Lung (tissue), 16 donors: ENCODE data around the gene NOTO. TPM values are rescaled to one million over a fixed set of nuclear protein-coding genes. Genes with fewer than 3 reads are reported as not detected.
A peak's percentile ranks its signal among the peaks of the same experiment; 100 is the strongest.

Experiments used
- ATAC-seq: fragments of 200-7000 bp; cut with Tn5 transposase; one replicate; pipeline ENCODE4 v1.9.1; 2020; ENCODE audit warnings: moderate number of reproducible peaks; ENCODE audit not compliant: insufficient read depth, low FRiP score
- DNase-seq, 3 donors: peaks; one replicate each; pipeline ENCODE4 v3.0.0-alpha.2; 2013 to 2017
- H3K27ac ChIP-seq, 2 donors: one replicate each; pipeline ENCODE4 v1.5.1; 2013; ENCODE audit warnings: mild to moderate bottlenecking in 2 of 2, moderate library complexity in 2 of 2, control low read depth in 1 of 2, inconsistent platforms in 1 of 2, low read depth in 1 of 2, low read length in 1 of 2
- H3K27me3 ChIP-seq, 3 donors: one replicate each; pipeline ENCODE4 v1.5.1; 2013; ENCODE audit warnings: low read length in 2 of 3; ENCODE audit not compliant: control insufficient read depth in 3 of 3, insufficient read depth in 3 of 3
- H3K36me3 ChIP-seq, 4 donors: one replicate each; pipeline ENCODE4 v1.5.1; 2013; ENCODE audit warnings: low read length in 4 of 4, mild to moderate bottlenecking in 1 of 4, moderate library complexity in 1 of 4; ENCODE audit not compliant: control insufficient read depth in 4 of 4, insufficient read depth in 4 of 4
- H3K4me1 ChIP-seq, 5 donors: one replicate each; pipeline ENCODE4 v1.5.1; 2013; ENCODE audit warnings: low read length in 5 of 5, mild to moderate bottlenecking in 2 of 5, moderate library complexity in 1 of 5; ENCODE audit not compliant: control insufficient read depth in 5 of 5, insufficient read depth in 5 of 5
- H3K4me3 ChIP-seq: one replicate; pipeline ENCODE4 v1.5.1; 2013; ENCODE audit warnings: mild to moderate bottlenecking, control low read depth, moderate library complexity
- H3K9ac ChIP-seq, 2 donors: one replicate each; pipeline ENCODE4 v1.5.1; 2013; ENCODE audit warnings: low read length in 2 of 2, control low read depth in 1 of 2; ENCODE audit not compliant: insufficient read depth in 1 of 2
- H3K9me3 ChIP-seq, 4 donors: one replicate each; pipeline ENCODE4 v1.5.1; 2013; ENCODE audit warnings: low read length in 3 of 4, mild to moderate bottlenecking in 1 of 4, moderate library complexity in 1 of 4; ENCODE audit not compliant: control insufficient read depth in 4 of 4, insufficient read depth in 3 of 4
- WGBS, 2 donors: extraction: QIAGEN DNeasy Blood & Tissue Kit; methylation state at CpG; one replicate each; pipeline ENCODE4 v1.1.7; 2013; 5-methylcytosine and 5-hydroxymethylcytosine counted together
- long read RNA-seq, 5 donors: transcript quantifications; one replicate each; lab custom pipeline, GENCODE V29; 2026
- polyA plus RNA-seq, 2 donors: library from polyadenylated mRNA; stranded (reverse); fragments of 200-250 nt; gene quantifications; one replicate each; pipeline ENCODE4 v1.2.1, GENCODE V29; 2013
- total RNA-seq, 2 donors: library from RNA; depleted of rRNA in 1 of 2; stranded (reverse); fragments of >200 nt in 1 of 2; gene quantifications; one replicate each; pipeline ENCODE4 v1.2.1, GENCODE V29; 2014 to 2021
- TF ChIP-seq, protein P1 (sequence below): IDR thresholded peaks from 2 replicates; pipeline ENCODE4 v1.5.1; 2012; ENCODE audit warnings: mild to moderate bottlenecking; ENCODE audit errors: control extremely low read depth, extremely low read depth
- donor health status: control.
- donor health status: control.
- donor health status: Bipolar disorder and iron deficiency.
- donor health status: healthy.
- donor health status: DM: yes; HTN: yes; CAD: no.

The NOTO gene, protein sequence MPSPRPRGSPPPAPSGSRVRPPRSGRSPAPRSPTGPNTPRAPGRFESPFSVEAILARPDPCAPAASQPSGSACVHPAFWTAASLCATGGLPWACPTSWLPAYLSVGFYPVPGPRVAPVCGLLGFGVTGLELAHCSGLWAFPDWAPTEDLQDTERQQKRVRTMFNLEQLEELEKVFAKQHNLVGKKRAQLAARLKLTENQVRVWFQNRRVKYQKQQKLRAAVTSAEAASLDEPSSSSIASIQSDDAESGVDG
- total RNA-seq: not detected
- polyA plus RNA-seq: not detected
- long read RNA-seq, donor 1: 0 reads
- long read RNA-seq, donor 2: 0 reads
- long read RNA-seq, donor 3: 0 reads
- long read RNA-seq, donor 4: 0 reads
- long read RNA-seq, donor 5: 0 reads

DNA sequence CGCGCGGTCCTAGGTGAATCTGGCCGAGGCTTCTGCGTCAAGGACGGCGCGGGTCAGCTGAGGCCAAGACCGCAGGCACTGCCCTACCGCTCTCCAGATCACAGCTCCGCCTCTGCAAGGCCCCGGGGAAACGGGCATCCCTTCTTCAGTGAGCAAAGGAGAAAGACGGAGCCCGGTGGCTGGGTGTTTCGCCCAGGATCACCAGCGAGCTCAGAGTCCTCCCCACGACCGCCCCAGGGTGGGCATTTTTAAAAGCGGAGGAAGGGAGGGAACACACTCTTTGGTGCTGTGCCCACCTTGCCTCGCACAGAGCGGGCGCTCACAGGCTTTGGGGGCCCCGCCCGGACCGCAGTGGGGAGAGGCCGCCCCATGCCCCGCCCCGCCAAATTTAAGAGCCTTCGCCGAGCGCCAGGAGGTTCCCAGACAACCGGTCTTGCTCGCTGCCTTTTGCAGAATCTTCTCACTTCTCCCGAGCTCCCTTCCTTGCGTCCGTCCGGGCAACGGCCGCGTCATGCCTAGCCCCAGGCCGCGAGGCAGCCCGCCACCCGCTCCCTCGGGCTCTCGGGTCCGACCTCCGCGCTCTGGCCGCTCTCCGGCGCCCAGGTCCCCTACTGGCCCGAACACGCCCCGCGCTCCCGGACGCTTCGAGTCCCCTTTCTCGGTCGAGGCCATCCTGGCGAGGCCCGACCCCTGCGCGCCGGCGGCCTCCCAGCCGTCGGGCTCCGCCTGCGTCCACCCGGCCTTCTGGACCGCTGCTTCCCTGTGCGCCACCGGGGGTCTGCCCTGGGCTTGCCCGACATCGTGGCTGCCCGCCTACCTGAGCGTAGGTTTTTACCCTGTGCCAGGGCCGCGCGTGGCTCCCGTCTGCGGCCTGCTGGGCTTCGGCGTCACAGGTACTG, at the start of gene NOTO:
NOTO (plus strand) TSS at position 419 of the 899 bp plus-strand sequence; CDS start at position 512, 93 bp downstream.
- H3K27ac ChIP-seq: no peak within 1 kb of the TSS
- H3K4me3 ChIP-seq: no peak within 1 kb of the TSS
- H3K9ac ChIP-seq: no peak within 1 kb of the TSS
- WGBS, 2 donors: 3% methylated on average over 82 to 87 of the region's 87 CpGs
- H3K36me3 ChIP-seq: no peaks in the 10 kb centered on the region
- no peaks in the 10 kb centered on the region for H3K9me3 ChIP-seq
- peaks cover 0 to 13% (median 0%) of the 10 kb centered on the region in 5 donors for H3K4me1 ChIP-seq
- peak; percentile 45 for ATAC-seq
- peak in 2 of 3 donors; percentile 17 to 21 for DNase-seq
- H3K27me3 ChIP-seq: peaks cover 3 to 37% (median 33%) of the 10 kb centered on the region in 3 donors
- TF ChIP-seq, protein P1, sequence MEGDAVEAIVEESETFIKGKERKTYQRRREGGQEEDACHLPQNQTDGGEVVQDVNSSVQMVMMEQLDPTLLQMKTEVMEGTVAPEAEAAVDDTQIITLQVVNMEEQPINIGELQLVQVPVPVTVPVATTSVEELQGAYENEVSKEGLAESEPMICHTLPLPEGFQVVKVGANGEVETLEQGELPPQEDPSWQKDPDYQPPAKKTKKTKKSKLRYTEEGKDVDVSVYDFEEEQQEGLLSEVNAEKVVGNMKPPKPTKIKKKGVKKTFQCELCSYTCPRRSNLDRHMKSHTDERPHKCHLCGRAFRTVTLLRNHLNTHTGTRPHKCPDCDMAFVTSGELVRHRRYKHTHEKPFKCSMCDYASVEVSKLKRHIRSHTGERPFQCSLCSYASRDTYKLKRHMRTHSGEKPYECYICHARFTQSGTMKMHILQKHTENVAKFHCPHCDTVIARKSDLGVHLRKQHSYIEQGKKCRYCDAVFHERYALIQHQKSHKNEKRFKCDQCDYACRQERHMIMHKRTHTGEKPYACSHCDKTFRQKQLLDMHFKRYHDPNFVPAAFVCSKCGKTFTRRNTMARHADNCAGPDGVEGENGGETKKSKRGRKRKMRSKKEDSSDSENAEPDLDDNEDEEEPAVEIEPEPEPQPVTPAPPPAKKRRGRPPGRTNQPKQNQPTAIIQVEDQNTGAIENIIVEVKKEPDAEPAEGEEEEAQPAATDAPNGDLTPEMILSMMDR: no peak

DNA sequence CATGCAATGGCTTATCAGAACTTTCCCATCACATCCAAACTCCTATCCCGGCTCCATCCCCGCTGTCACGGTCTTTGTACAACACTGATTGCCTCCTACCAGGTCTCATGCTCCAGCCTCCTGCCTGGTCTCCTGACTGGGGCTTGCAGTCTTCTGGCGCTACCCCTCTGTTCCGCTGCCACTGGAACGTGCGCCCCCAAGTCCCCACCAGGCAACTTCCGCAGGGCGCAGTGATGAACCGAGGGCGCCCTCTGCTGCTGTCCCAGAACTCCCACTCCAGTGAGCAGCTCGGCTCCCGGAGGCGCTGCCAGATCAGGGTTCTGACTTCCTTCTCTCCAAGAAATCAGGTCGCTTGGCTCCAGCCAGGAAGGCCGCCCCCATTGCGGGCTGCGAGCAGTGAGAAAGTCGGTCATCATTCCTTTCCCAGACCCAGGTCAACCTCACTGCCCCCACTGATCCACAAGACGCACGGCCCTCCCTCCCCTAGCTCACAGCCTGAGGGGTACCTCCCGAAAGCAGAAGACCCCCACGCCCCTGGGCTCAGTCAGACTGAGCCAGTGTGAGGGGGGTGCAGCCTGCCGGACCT, 45.7 kb upstream of the NOTO start:
- DNase-seq (peak; percentile 29 to 63 (median 58)), ATAC-seq (no peak)
- H3K4me1 ChIP-seq: no peaks in the 10 kb centered on the region
- H3K36me3 ChIP-seq: no peaks in the 10 kb centered on the region
- H3K9ac ChIP-seq: no peak overlapping the region
- no peak overlapping the region for H3K27ac ChIP-seq
- TF ChIP-seq, protein P1: no peak
- peaks cover 0 to 7% (median 4%) of the 10 kb centered on the region in 3 donors for H3K27me3 ChIP-seq
- peaks cover 0 to 3% (median under 1%) of the 10 kb centered on the region in 4 donors for H3K9me3 ChIP-seq
- H3K4me3 ChIP-seq: no peak overlapping the region
- 12 to 14% methylated on average over 24 of the region's 24 CpGs for WGBS, 2 donors

DNA sequence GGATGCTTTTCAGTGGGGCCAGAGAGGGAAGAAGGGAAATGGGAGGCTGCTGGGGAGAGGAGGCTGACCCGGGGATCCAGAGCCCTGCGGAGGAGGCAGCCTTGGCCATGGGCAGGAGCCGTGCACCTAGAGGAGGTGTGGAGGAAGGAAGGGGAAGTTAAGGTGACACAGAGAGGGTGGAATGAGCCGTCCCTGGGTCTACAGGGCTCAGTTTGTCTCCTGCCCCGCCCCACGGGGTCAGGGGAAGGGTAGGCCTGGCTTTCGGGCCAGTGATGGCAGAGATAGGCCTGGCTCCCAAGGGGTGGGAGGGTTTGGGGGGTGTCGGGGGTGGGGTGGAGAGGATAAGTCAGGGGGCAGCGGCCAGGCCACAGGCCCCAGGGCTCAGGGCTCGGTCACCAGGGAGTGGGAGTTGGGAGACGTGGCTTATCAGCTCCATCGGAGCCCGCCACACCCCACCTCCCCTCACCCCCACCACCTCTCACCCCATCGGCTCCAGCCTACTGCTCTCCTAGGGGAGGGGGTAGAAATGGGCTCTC, 39.5 kb upstream of the NOTO start:
- 66 to 79% methylated on average over 14 of the region's 14 CpGs for WGBS, 2 donors
- Histone ChIP-seq H3K9me3 (no peaks in the 10 kb centered on the region), H3K9ac (no peak overlapping the region), H3K36me3 (no peaks in the 10 kb centered on the region), H3K4me1 (no peaks in the 10 kb centered on the region), H3K4me3 (no peak overlapping the region), H3K27ac (no peak overlapping the region), H3K27me3 (no peaks in the 10 kb centered on the region)
- TF ChIP-seq, protein P1: no peak
- DNase-seq (no peak), ATAC-seq (no peak)
